ENCODE measurements around the gene PDE3A. TPM values are rescaled to one million over a fixed set of nuclear protein-coding genes. Genes with fewer than 3 reads are reported as not detected.

PDE3A gene
- total RNA-seq, 6 experiments from 2014 or later = 0.02 to 0.07 (median 0.03) TPM; not detected in 3

- Mint-ChIP-seq H3K27me3 (ENCODE audit: insufficient read depth) (peaks cover 3% of the 10 kb centered on the region), H3K9me3 (no peaks in the 10 kb centered on the region), H3K36me3 (ENCODE audit: low read depth) (peaks cover 14% of the 10 kb centered on the region; the same call in 1 of the 2 replicates), H3K4me1 (ENCODE audit: low read depth) (peaks cover 52% of the 10 kb centered on the region), H3K27ac (no peak overlapping the region), H3K4me3 (no peak overlapping the region)
- DNase-seq = no peak
- no peak for TF ChIP-seq CTCF (IDR thresholded peaks at IDR 0.05)
Measured at GRCh38 chr12:20495997-20496396, 127.7 kb downstream of the PDE3A start.

GRCh38 chr12:20497707-20498106 lies 129.4 kb downstream of the PDE3A start:
- H3K4me3 Mint-ChIP-seq = no peak overlapping the region
- DNase-seq = no peak
- peaks cover 35% of the 10 kb centered on the region for H3K4me1 Mint-ChIP-seq (ENCODE audit: low read depth)
- H3K27ac Mint-ChIP-seq = no peak overlapping the region
- no peak for TF ChIP-seq CTCF (IDR thresholded peaks at IDR 0.05)
- H3K27me3 Mint-ChIP-seq (ENCODE audit: insufficient read depth) = no peaks in the 10 kb centered on the region
- H3K36me3 Mint-ChIP-seq (ENCODE audit: low read depth) = no peaks in the 10 kb centered on the region
- H3K9me3 Mint-ChIP-seq = no peaks in the 10 kb centered on the region

GRCh38 chr12:20501958-20502357 lies 133.6 kb downstream of the PDE3A start:
- no peak for TF ChIP-seq CTCF (IDR thresholded peaks at IDR 0.05)
- Mint-ChIP-seq H3K4me1 (ENCODE audit: low read depth) (peaks cover 18% of the 10 kb centered on the region), H3K9me3 (no peaks in the 10 kb centered on the region), H3K27me3 (ENCODE audit: insufficient read depth) (no peaks in the 10 kb centered on the region), H3K27ac (no peak overlapping the region), H3K36me3 (ENCODE audit: low read depth) (no peaks in the 10 kb centered on the region), H3K4me3 (no peak overlapping the region)
- DNase-seq = no peak

- Mint-ChIP-seq H3K36me3 (ENCODE audit: low read depth) (no peaks in the 10 kb centered on the region), H3K4me1 (ENCODE audit: low read depth) (peaks cover 37% of the 10 kb centered on the region), H3K9me3 (no peaks in the 10 kb centered on the region), H3K4me3 (no peak overlapping the region), H3K27ac (no peak overlapping the region), H3K27me3 (ENCODE audit: insufficient read depth) (no peaks in the 10 kb centered on the region)
- no peak for DNase-seq
- no peak for TF ChIP-seq CTCF (IDR thresholded peaks at IDR 0.05)
Measured at GRCh38 chr12:20503858-20504257, 135.5 kb downstream of the PDE3A start.

GRCh38 chr12:20505056-20505455 lies 136.7 kb downstream of the PDE3A start:
- no peak overlapping the region for H3K4me3 Mint-ChIP-seq
- peaks cover 41% of the 10 kb centered on the region for H3K4me1 Mint-ChIP-seq (ENCODE audit: low read depth)
- no peak for TF ChIP-seq CTCF (IDR thresholded peaks at IDR 0.05)
- no peaks in the 10 kb centered on the region for H3K27me3 Mint-ChIP-seq (ENCODE audit: insufficient read depth)
- DNase-seq = peak; percentile 10
- H3K9me3 Mint-ChIP-seq = no peaks in the 10 kb centered on the region
- H3K27ac Mint-ChIP-seq = peak overlapping the region; percentile 10; the same call in 1 of the 2 replicates
- no peaks in the 10 kb centered on the region for H3K36me3 Mint-ChIP-seq (ENCODE audit: low read depth)

GRCh38 chr12:20507056-20507455 lies 138.7 kb downstream of the PDE3A start:
- Mint-ChIP-seq H3K4me3 (no peak overlapping the region), H3K4me1 (ENCODE audit: low read depth) (peaks cover 41% of the 10 kb centered on the region), H3K36me3 (ENCODE audit: low read depth) (no peaks in the 10 kb centered on the region), H3K27ac (no peak overlapping the region), H3K9me3 (no peaks in the 10 kb centered on the region), H3K27me3 (ENCODE audit: insufficient read depth) (no peaks in the 10 kb centered on the region)
- TF ChIP-seq CTCF (IDR thresholded peaks at IDR 0.05) = no peak
- no peak for DNase-seq

Measured in HFFc6 (cell line).